Measurements from ENCODE around the gene TTF1.

- no peak for TF ChIP-seq CTCF (IDR thresholded peaks at IDR 0.05)
- TF ChIP-seq POLR2A (IDR thresholded peaks at IDR 0.05) = no peak
These were observed 16.9 kb upstream of the TTF1 start for GRCh38 chr9:132423503-132423902.

Measured in uterus (tissue), 2 donors.